ENCODE measurements around the gene ROPN1.
"Not testable (repeated sequence)": the region's sequence is repeated elsewhere in the genome, so short reads cannot be mapped to it uniquely, and the experiment has no call there.

ROPN1 gene

GRCh38 chr3:123991730-123992588 lies at the start of gene ROPN1:
Gene ROPN1 (minus strand): TSS chr3:123992124. CDS start chr3:123980481, 11,643 bp downstream.
- DNase-seq (ENCODE audit: low spot score): not testable (repeated sequence)

GRCh38 chr3:124041553-124041952 lies 49.6 kb upstream of the ROPN1 start:
- no peak for DNase-seq (ENCODE audit: low spot score)

- DNase-seq (ENCODE audit: low spot score): no peak
Observed at GRCh38 chr3:124037326-124037725, 45.4 kb upstream of the ROPN1 start.

- DNase-seq (ENCODE audit: low spot score): not testable (repeated sequence)
Observed at GRCh38 chr3:124036214-124036613, 44.3 kb upstream of the ROPN1 start.

GRCh38 chr3:124035463-124036121 lies 43.7 kb upstream of the ROPN1 start:
- DNase-seq (ENCODE audit: low spot score): no peak

GRCh38 chr3:124034844-124035152 lies 42.9 kb upstream of the ROPN1 start:
- no peak for DNase-seq (ENCODE audit: low spot score)

GRCh38 chr3:124034016-124034843 lies 42.3 kb upstream of the ROPN1 start:
- DNase-seq (ENCODE audit: low spot score): peak; percentile 62

- DNase-seq (ENCODE audit: low spot score): no peak
Observed at GRCh38 chr3:124033360-124034015, 41.6 kb upstream of the ROPN1 start, which contains the start of gene KALRN. Gene KALRN (plus strand): TSS chr3:124033369.

- peak; percentile 90 for DNase-seq (ENCODE audit: low spot score)
Observed at GRCh38 chr3:124032881-124033359, 41.0 kb upstream of the ROPN1 start.

GRCh38 chr3:124032311-124032880 lies 40.5 kb upstream of the ROPN1 start:
- peak; percentile 65 for DNase-seq (ENCODE audit: low spot score)

GRCh38 chr3:124026516-124026915 lies 34.6 kb upstream of the ROPN1 start:
- no peak for DNase-seq (ENCODE audit: low spot score)

GRCh38 chr3:124023531-124023930 lies 31.6 kb upstream of the ROPN1 start:
- DNase-seq (ENCODE audit: low spot score): not testable (repeated sequence)

- DNase-seq (ENCODE audit: low spot score): no peak
Observed at GRCh38 chr3:124019291-124019690, 27.4 kb upstream of the ROPN1 start.

- DNase-seq (ENCODE audit: low spot score): not testable (repeated sequence)
Observed at GRCh38 chr3:124017502-124017901, 25.6 kb upstream of the ROPN1 start.

GRCh38 chr3:124016483-124016882 lies 24.6 kb upstream of the ROPN1 start:
- peak; percentile 46 for DNase-seq (ENCODE audit: low spot score)

- no peak for DNase-seq (ENCODE audit: low spot score)
Observed at GRCh38 chr3:124014366-124014942, 22.5 kb upstream of the ROPN1 start.

- DNase-seq (ENCODE audit: low spot score): not testable (repeated sequence)
Observed at GRCh38 chr3:124008321-124008720, 16.4 kb upstream of the ROPN1 start.

GRCh38 chr3:124007186-124007585 lies 15.3 kb upstream of the ROPN1 start:
- no peak for DNase-seq (ENCODE audit: low spot score)

- not testable (repeated sequence) for DNase-seq (ENCODE audit: low spot score)
Observed at GRCh38 chr3:124002405-124003079, 10.6 kb upstream of the ROPN1 start.

GRCh38 chr3:124001366-124001765 lies 9.4 kb upstream of the ROPN1 start:
- not testable (repeated sequence) for DNase-seq (ENCODE audit: low spot score)

All from D341Med (cell line).